GM12875 (cell line): Measurements from ENCODE around the gene KIAA1614.

Experiments
- H3K4me3 ChIP-seq: one replicate; pipeline ENCODE4 v1.5.1; 2011; ENCODE audit warnings: low read depth, low read length, control low read depth
- CTCF ChIP-seq: IDR thresholded peaks from 2 replicates; pipeline ENCODE4 v1.5.1; 2011; ENCODE audit warnings: low read depth, mild to moderate bottlenecking, control low read depth, inconsistent platforms, low read length, moderate library complexity, borderline replicate concordance; ENCODE audit not compliant: insufficient read depth

Gene KIAA1614

DNA sequence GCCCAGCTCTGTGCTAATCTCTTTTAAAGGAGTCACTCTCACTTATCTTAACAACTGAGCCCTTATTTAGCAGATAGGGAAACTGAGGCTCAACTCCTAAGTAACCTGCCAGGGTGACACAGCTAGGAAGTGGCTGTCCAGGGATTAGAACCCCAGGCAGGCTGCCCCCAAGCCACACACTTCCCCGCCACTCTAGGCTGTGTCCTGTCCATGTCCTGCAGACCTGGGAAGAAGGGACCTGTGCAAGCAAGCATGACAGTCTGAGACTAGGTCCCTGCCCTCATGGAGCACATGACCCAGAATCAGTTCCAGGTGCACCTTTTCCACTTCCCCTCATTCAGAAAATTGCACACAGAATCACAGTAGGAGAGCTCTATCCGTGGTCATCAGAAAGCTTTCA lies 12.2 kb downstream of the KIAA1614 start:
- TF ChIP-seq CTCF: no peak
- no peak overlapping the region for H3K4me3 ChIP-seq

- TF ChIP-seq CTCF: no peak
- H3K4me3 ChIP-seq: no peak overlapping the region
Measured at GRCh38 chr1:180925471-180926051, 12.9 kb downstream of the KIAA1614 start.

- no peak overlapping the region for H3K4me3 ChIP-seq
- TF ChIP-seq CTCF: no peak
Measured at GRCh38 chr1:180926164-180926981, 13.7 kb downstream of the KIAA1614 start.

DNA sequence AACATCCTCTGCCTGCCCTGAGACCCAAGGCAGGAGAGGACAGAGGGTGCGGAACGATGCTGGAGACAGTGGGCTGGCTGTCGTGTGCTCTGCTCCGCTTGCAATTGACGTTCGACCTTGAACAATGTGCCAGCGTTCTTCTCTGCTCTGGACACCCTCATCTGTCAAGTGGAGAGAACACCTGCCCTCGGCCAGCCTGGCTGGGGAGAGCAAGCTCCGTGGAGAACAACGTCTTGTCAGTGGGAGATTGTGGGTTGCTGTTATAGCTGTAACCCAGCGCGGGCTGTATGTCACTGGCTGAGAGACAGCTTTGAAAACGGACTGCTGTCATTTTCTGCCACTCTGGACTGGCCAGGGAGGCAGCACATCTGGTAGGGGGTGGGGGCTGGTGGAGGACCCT lies 14.7 kb downstream of the KIAA1614 start:
- no peak for TF ChIP-seq CTCF
- H3K4me3 ChIP-seq: no peak overlapping the region

GRCh38 chr1:180927841-180928240 lies 15.1 kb downstream of the KIAA1614 start:
- no peak for TF ChIP-seq CTCF
- H3K4me3 ChIP-seq: no peak overlapping the region

GRCh38 chr1:180928331-180929230 lies 15.9 kb downstream of the KIAA1614 start:
- TF ChIP-seq CTCF: no peak
- H3K4me3 ChIP-seq: no peak overlapping the region
